Neural progenitor cell (in vitro differentiated cells): ENCODE results near the gene GUCA2B. TPM values are rescaled to one million over a fixed set of nuclear protein-coding genes. Genes with fewer than 3 reads are reported as not detected.

Experiments used
- DNase-seq: peaks from one replicate; pipeline ENCODE4 v3.0.0-alpha.2; 2016; ENCODE audit warnings: low spot score
- H2AFZ ChIP-seq: fragments of 200-600 bp; sonication (generic); replicated peaks from 2 replicates; pipeline ENCODE4 v1.6.1; 2016; ENCODE audit warnings: antibody characterized with exemption
- H3F3A ChIP-seq: fragments of 200-600 bp; sonication (generic); 2 replicates; pipeline ENCODE4 v1.6.1; 2016; ENCODE audit warnings: antibody characterized with exemption, low read depth
- H3K27ac ChIP-seq: fragments of 200-600 bp; sonication (generic); 2 replicates; pipeline ENCODE4 v1.5.1; 2016; ENCODE audit warnings: mild to moderate bottlenecking
- H3K27me3 ChIP-seq: fragments of 200-600 bp; sonication (generic); 2 replicates; pipeline ENCODE4 v1.6.1; 2016; ENCODE audit warnings: mild to moderate bottlenecking, moderate library complexity
- H3K36me3 ChIP-seq: fragments of 200-600 bp; sonication (generic); 2 replicates; pipeline ENCODE4 v1.5.1; 2016
- H3K4me1 ChIP-seq: fragments of 200-600 bp; sonication (generic); 2 replicates; pipeline ENCODE4 v1.6.1; 2016; ENCODE audit warnings: mixed run types
- H3K4me2 ChIP-seq: fragments of 200-600 bp; sonication (generic); 2 replicates; pipeline ENCODE4 v1.6.1; 2016
- H3K4me3 ChIP-seq: fragments of 200-600 bp; sonication (generic); 2 replicates; pipeline ENCODE4 v1.5.1; 2016
- H3K79me2 ChIP-seq: fragments of 200-600 bp; sonication (generic); 2 replicates; pipeline ENCODE4 v1.6.1; 2016; ENCODE audit warnings: low read depth
- H3K9ac ChIP-seq: fragments of 200-600 bp; sonication (generic); 2 replicates; pipeline ENCODE4 v1.6.1; 2016
- H3K9me3 ChIP-seq: fragments of 200-600 bp; sonication (generic); 2 replicates; pipeline ENCODE4 v1.5.1; 2016; ENCODE audit warnings: low read depth
- H4K20me1 ChIP-seq: fragments of 200-600 bp; sonication (generic); 2 replicates; pipeline ENCODE4 v1.6.1; 2016; ENCODE audit warnings: low read depth
- H3K27ac Mint-ChIP-seq: 3 replicates; pipeline ENCODE4 v1.8.0; 2021; ENCODE audit warnings: mixed read lengths
- H3K27me3 Mint-ChIP-seq: 2 replicates; pipeline ENCODE4 v1.8.0; 2022; ENCODE audit warnings: low read depth, mild to moderate bottlenecking, inconsistent platforms, moderate library complexity, mixed read lengths; ENCODE audit not compliant: insufficient read depth
- H3K36me3 Mint-ChIP-seq: 3 replicates; pipeline ENCODE4 v1.8.0; 2021; ENCODE audit warnings: mixed read lengths
- H3K4me1 Mint-ChIP-seq: 3 replicates; pipeline ENCODE4 v1.8.0; 2021; ENCODE audit warnings: mixed read lengths
- H3K4me3 Mint-ChIP-seq: 3 replicates; pipeline ENCODE4 v1.8.0; 2021; ENCODE audit warnings: mild to moderate bottlenecking, moderate library complexity, mixed read lengths
- H3K9me3 Mint-ChIP-seq: 3 replicates; pipeline ENCODE4 v1.8.0; 2020; ENCODE audit warnings: mixed read lengths
- CTCF ChIP-seq: fragments of 200-600 bp; sonication (generic); IDR thresholded peaks from 2 replicates; pipeline ENCODE4 v1.5.1; 2017; ENCODE audit warnings: antibody characterized with exemption, mild to moderate bottlenecking
- EZH2 ChIP-seq: fragments of 200-600 bp; sonication (generic); IDR thresholded peaks from 2 replicates; pipeline ENCODE4 v1.6.1; 2017; ENCODE audit warnings: antibody characterized with exemption, mild to moderate bottlenecking, moderate library complexity
- EZH2phosphoT487 ChIP-seq: fragments of 200-600 bp; sonication (generic); IDR thresholded peaks from 2 replicates; pipeline ENCODE4 v1.6.1; 2017; ENCODE audit warnings: antibody characterized with exemption
- total RNA-seq: library from RNA; depleted of rRNA; stranded (reverse); fragments of >200 nt; gene quantifications from 2 replicates; pipeline ENCODE4 v1.2.3, GENCODE V29; 2015; ENCODE audit warnings: low replicate concordance

GUCA2B gene
- total RNA-seq, 1 donor from 2014 or later = not detected

DNA sequence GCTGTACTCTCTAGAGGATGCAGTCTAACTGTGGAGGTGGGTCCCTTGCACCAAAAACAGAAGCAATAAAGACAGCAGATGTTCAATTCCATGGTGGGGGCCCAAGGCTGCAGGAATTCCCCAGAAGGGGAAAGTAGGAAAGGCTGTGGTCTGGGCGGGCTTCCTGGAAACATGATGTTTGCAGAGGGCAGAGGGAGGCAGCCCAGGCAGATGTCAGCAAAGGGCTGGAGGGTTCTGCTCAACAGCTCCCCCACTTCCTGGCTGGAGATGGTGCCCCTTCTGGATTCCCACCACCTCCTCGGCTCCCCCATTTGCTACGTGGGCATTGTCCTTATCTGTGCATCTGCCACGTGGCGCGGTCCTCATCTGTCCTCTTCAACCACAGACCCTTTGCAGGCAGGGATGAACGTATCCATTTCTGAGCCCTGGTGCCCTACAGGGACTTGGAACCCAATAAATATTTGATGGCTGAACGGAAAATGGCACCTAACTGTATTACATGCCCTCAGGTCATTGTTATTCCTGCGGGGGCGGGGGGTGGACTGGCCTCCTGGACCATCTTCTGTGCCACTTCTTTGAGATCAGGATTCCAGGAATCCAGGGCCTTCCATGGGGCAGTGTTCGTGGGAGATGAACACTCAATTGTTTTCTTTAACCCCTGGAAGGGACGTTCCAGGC is 8.4 kb upstream of the GUCA2B start:
- H3K4me1 ChIP-seq = no peaks in the 10 kb centered on the region
- H3K27me3 ChIP-seq = no peaks in the 10 kb centered on the region
- no peaks in the 10 kb centered on the region for H3F3A ChIP-seq
- Mint-ChIP-seq H3K27me3 (no peaks in the 10 kb centered on the region), H3K9me3 (no peaks in the 10 kb centered on the region), H3K4me3 (no peak overlapping the region), H3K4me1 (peaks cover 13% of the 10 kb centered on the region), H3K36me3 (no peaks in the 10 kb centered on the region), H3K27ac (no peak overlapping the region)
- no peak overlapping the region for H3K4me3 ChIP-seq
- H2AFZ ChIP-seq = peak overlapping the region; percentile 34
- H3K79me2 ChIP-seq = no peaks in the 10 kb centered on the region
- DNase-seq = no peak
- no peaks in the 10 kb centered on the region for H4K20me1 ChIP-seq
- H3K4me2 ChIP-seq = no peak overlapping the region
- TF ChIP-seq EZH2 (no peak), EZH2phosphoT487 (no peak), CTCF (no peak)
- no peak overlapping the region for H3K27ac ChIP-seq
- H3K9ac ChIP-seq = no peak overlapping the region
- no peaks in the 10 kb centered on the region for H3K36me3 ChIP-seq
- H3K9me3 ChIP-seq = no peaks in the 10 kb centered on the region

DNA sequence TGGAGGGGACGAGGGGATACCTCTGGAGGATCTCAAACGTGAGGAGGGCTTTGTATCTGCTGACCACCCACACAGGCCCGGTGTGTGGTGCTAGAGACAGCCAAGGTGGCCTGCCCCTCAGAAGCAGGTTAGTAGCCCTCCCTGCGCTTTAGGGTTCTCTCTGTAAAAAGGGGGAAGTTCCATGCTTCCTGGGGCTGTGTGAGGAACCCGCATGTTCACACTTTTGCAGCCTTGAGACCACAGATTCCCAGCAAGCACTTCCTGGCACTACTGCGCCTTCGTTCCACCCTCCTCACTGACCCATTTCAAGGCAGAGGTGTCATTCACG is 7.9 kb upstream of the GUCA2B start:
- Mint-ChIP-seq H3K4me1 (peaks cover 13% of the 10 kb centered on the region), H3K9me3 (no peaks in the 10 kb centered on the region), H3K27me3 (no peaks in the 10 kb centered on the region), H3K27ac (no peak overlapping the region), H3K36me3 (no peaks in the 10 kb centered on the region), H3K4me3 (no peak overlapping the region)
- H3K79me2 ChIP-seq = no peaks in the 10 kb centered on the region
- H3K9me3 ChIP-seq = no peaks in the 10 kb centered on the region
- TF ChIP-seq EZH2phosphoT487 (no peak), CTCF (no peak), EZH2 (no peak)
- no peaks in the 10 kb centered on the region for H3K27me3 ChIP-seq
- no peaks in the 10 kb centered on the region for H4K20me1 ChIP-seq
- no peak overlapping the region for H2AFZ ChIP-seq
- no peak for DNase-seq
- H3K36me3 ChIP-seq = no peaks in the 10 kb centered on the region
- H3F3A ChIP-seq = no peaks in the 10 kb centered on the region
- H3K4me2 ChIP-seq = no peak overlapping the region
- H3K9ac ChIP-seq = no peak overlapping the region
- no peak overlapping the region for H3K27ac ChIP-seq
- no peak overlapping the region for H3K4me3 ChIP-seq
- no peaks in the 10 kb centered on the region for H3K4me1 ChIP-seq

DNA sequence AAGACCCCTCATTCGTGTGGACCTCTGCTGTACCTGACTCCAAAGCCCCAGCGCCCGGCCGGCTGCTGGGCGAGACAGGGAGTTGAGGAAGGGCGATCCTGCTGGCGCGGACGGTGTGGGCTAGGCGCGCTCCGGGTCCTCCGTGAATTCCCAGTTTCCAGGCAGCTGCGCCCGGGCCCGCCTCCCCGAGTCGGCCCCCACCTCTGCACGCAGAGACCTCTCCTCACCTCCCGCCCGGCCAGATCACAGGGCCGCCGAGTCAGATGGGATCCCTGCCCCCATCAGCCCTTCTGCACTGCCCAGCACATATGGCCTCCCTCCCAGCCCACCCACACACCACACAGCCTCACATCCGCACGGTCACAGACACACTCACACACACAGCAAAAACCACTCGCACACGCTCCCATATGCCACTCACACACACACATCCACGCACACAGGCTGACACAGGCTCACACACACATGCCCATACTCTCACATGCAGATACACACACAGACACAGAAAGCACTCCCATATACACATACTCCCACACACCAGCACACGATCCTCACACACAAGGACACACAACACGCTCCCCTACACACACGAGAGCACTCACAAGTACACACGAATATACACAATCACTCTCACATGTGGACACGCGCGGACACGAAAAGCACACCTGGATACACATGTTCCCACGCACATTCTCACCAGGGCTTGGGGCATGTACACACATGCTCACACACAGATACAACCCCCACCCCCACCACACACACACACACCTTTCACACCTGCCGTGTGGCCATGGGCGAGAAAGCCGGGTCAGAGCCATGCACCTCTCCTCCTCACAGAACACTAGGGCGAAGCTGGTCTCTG is 7.2 kb upstream of the GUCA2B start:
- Histone ChIP-seq H3F3A (no peaks in the 10 kb centered on the region), H3K4me3 (no peak overlapping the region), H3K9ac (no peak overlapping the region), H3K36me3 (no peaks in the 10 kb centered on the region), H3K4me1 (no peaks in the 10 kb centered on the region), H3K9me3 (no peaks in the 10 kb centered on the region), H3K27me3 (no peaks in the 10 kb centered on the region), H4K20me1 (no peaks in the 10 kb centered on the region), H3K4me2 (no peak overlapping the region), H2AFZ (no peak overlapping the region), H3K27ac (no peak overlapping the region), H3K79me2 (no peaks in the 10 kb centered on the region)
- Mint-ChIP-seq H3K27me3 (no peaks in the 10 kb centered on the region), H3K4me1 (peaks cover 13% of the 10 kb centered on the region), H3K27ac (no peak overlapping the region), H3K36me3 (no peaks in the 10 kb centered on the region), H3K4me3 (no peak overlapping the region), H3K9me3 (no peaks in the 10 kb centered on the region)
- DNase-seq = no peak
- TF ChIP-seq EZH2phosphoT487 (no peak), EZH2 (no peak), CTCF (no peak)
